Measurements from ENCODE around the gene KBTBD13. TPM values are rescaled to one million over a fixed set of nuclear protein-coding genes. Genes with fewer than 3 reads are reported as not detected.

The KBTBD13 gene
- polyA plus RNA-seq, 1 donor (not counting 4 experiments of a cell fraction or from before 2014, with no cell fraction given), result not detected

DNA sequence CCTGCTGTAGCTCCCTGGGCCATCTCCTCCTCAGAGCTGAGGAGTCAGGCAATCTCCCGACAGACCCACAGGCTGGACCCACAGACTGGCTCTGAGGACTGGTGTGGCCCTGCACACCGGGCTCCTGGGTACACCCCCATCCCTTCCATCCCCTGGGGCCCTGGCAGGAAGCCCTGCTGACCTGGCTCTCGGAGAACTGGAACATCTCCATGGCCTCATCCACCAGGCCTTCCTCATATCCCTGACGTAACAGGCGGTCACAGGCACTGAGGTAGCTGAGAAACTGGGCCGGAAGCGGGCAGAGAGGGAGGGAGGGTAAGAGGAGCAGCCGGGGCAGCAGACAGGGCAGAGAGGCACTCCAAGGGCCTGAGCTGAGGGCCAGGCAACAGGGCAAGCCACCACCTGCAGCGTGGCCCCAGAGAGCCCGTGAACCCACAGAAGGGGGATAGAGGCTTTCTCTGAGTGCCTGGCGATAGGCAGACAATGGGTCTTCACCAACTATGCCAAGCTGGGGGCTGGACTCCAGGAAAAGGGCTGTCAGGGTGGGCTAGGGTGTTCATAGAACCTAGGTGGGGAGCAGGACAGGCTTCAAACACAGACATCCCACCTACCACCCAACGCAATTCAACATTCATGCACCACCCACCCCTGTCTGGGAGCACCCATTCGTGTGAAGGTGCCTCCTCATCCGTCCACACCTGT lies 17.9 kb downstream of the KBTBD13 start:
- H3K36me3 ChIP-seq (ENCODE audit: control insufficient read depth in 2 of 2, extremely low read depth in 1 of 2, insufficient read depth in 2 of 2, low read length in 2 of 2), result peaks cover 12 to 14% of the 10 kb centered on the region in 2 experiments
- dilution Hi-C loops (cut with MboI; ENCODE audit: extremely low pct_ligation_motif_present, low sequenced_read_pairs), result no loop called here
- H2AFZ ChIP-seq (ENCODE audit: control insufficient read depth, low read length), result no peak overlapping the region
- H4K20me1 ChIP-seq (ENCODE audit: control insufficient read depth, extremely low read depth, insufficient read depth, low read length), result no peaks in the 10 kb centered on the region
- no peak overlapping the region for H3K27ac ChIP-seq (ENCODE audit: control insufficient read depth, insufficient read depth, low read length)
- H3K4me1 ChIP-seq (ENCODE audit: control insufficient read depth, extremely low read depth, insufficient read depth, low read length), result no peaks in the 10 kb centered on the region
- no peaks in the 10 kb centered on the region for H3K9me1 ChIP-seq (ENCODE audit: control insufficient read depth, extremely low read depth, insufficient read depth, low read length)
- no peaks in the 10 kb centered on the region for H3K27me3 ChIP-seq (ENCODE audit: control insufficient read depth, extremely low read depth, insufficient read depth, low read length)
- no peaks in the 10 kb centered on the region for H3K9me3 ChIP-seq (ENCODE audit: control insufficient read depth, low read depth, low read length)
- DNase-seq (ENCODE audit: low read depth, low spot score), result no peak
- H3K4me2 ChIP-seq (ENCODE audit: control insufficient read depth, extremely low read depth, insufficient read depth, low read depth, low read length), result no peak overlapping the region
- H3K9ac ChIP-seq (ENCODE audit: control insufficient read depth, extremely low read depth, insufficient read depth, low read length), result no peak overlapping the region
- TF ChIP-seq, protein P1, sequence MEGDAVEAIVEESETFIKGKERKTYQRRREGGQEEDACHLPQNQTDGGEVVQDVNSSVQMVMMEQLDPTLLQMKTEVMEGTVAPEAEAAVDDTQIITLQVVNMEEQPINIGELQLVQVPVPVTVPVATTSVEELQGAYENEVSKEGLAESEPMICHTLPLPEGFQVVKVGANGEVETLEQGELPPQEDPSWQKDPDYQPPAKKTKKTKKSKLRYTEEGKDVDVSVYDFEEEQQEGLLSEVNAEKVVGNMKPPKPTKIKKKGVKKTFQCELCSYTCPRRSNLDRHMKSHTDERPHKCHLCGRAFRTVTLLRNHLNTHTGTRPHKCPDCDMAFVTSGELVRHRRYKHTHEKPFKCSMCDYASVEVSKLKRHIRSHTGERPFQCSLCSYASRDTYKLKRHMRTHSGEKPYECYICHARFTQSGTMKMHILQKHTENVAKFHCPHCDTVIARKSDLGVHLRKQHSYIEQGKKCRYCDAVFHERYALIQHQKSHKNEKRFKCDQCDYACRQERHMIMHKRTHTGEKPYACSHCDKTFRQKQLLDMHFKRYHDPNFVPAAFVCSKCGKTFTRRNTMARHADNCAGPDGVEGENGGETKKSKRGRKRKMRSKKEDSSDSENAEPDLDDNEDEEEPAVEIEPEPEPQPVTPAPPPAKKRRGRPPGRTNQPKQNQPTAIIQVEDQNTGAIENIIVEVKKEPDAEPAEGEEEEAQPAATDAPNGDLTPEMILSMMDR (optimal IDR thresholded peaks at IDR 0.05 in 1 of 3, IDR thresholded peaks at IDR 0.05 in 1 of 3, conservative IDR thresholded peaks at IDR 0.05 in 1 of 3; ENCODE audit: extremely low read depth in 1 of 3, insufficient read depth in 2 of 3, low read length in 3 of 3), result no peak
- TF ChIP-seq EZH2 (IDR thresholded peaks at IDR 0.05; ENCODE audit: low read length), result no peak
- no peak overlapping the region for H3K4me3 ChIP-seq (ENCODE audit: control insufficient read depth in 2 of 3, extremely low read depth in 1 of 3, insufficient read depth in 2 of 3, low read depth in 1 of 3, low read length in 3 of 3)
- FAIRE-seq, result no peak
- H3K79me2 ChIP-seq (ENCODE audit: control insufficient read depth, insufficient read depth, low read length), result no peaks in the 10 kb centered on the region

DNA sequence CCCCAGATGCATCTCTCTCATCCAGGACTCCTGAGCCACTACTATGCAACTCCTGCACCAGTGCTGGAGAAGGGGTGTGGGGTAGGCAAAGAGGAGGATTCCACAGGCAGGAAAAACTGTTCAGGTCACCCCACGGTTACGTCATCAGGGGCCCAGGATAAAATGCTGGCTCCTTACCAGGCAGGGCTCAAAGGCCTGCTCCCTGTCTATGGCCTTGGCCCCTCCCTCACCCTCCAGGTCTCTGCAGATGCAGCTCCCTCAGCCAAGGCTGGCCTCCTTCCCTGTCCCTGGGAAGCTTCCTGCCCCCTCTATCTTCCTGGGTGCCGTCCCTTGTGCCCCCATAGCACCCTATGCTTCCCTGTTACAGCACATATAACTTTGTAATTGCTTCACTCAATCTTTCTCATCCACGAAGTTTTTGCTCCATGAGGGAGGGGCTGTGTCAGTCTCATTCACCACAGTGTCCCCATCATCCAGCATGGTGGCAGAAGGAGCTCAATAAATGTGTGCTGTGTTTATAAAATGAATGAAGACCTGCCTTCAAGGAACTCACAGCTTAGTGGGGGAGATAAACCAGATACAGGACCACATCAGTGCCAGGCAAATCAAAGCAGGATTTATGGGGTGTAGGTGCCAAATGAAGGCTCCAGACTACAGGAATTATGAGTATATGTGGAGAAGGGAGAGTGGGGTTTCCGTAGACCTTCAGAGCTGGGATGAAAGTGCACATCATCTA lies 18.6 kb downstream of the KBTBD13 start:
- Histone ChIP-seq H3K9ac (ENCODE audit: control insufficient read depth, extremely low read depth, insufficient read depth, low read length) (no peak overlapping the region), H3K27ac (ENCODE audit: control insufficient read depth, insufficient read depth, low read length) (no peak overlapping the region), H3K4me3 (ENCODE audit: control insufficient read depth in 2 of 3, extremely low read depth in 1 of 3, insufficient read depth in 2 of 3, low read depth in 1 of 3, low read length in 3 of 3) (no peak overlapping the region), H2AFZ (ENCODE audit: control insufficient read depth, low read length) (no peak overlapping the region), H3K36me3 (ENCODE audit: control insufficient read depth in 2 of 2, extremely low read depth in 1 of 2, insufficient read depth in 2 of 2, low read length in 2 of 2) (peaks cover 12 to 15% of the 10 kb centered on the region in 2 experiments), H3K79me2 (ENCODE audit: control insufficient read depth, insufficient read depth, low read length) (no peaks in the 10 kb centered on the region), H3K4me1 (ENCODE audit: control insufficient read depth, extremely low read depth, insufficient read depth, low read length) (no peaks in the 10 kb centered on the region), H3K27me3 (ENCODE audit: control insufficient read depth, extremely low read depth, insufficient read depth, low read length) (no peaks in the 10 kb centered on the region), H3K9me3 (ENCODE audit: control insufficient read depth, low read depth, low read length) (no peaks in the 10 kb centered on the region), H3K4me2 (ENCODE audit: control insufficient read depth, extremely low read depth, insufficient read depth, low read depth, low read length) (no peak overlapping the region), H4K20me1 (ENCODE audit: control insufficient read depth, extremely low read depth, insufficient read depth, low read length) (no peaks in the 10 kb centered on the region), H3K9me1 (ENCODE audit: control insufficient read depth, extremely low read depth, insufficient read depth, low read length) (no peaks in the 10 kb centered on the region)
- no peak for FAIRE-seq
- dilution Hi-C loops (cut with MboI; ENCODE audit: extremely low pct_ligation_motif_present, low sequenced_read_pairs), result no loop called here
- no peak for DNase-seq (ENCODE audit: low read depth, low spot score)
- TF ChIP-seq, protein P1 (optimal IDR thresholded peaks at IDR 0.05 in 1 of 3, IDR thresholded peaks at IDR 0.05 in 1 of 3, conservative IDR thresholded peaks at IDR 0.05 in 1 of 3; ENCODE audit: extremely low read depth in 1 of 3, insufficient read depth in 2 of 3, low read length in 3 of 3), result no peak
- no peak for TF ChIP-seq EZH2 (IDR thresholded peaks at IDR 0.05; ENCODE audit: low read length)

Measured in keratinocyte (primary cell).